Naive thymus-derived CD4-positive, alpha-beta T cell (primary cell): ENCODE measurements around the gene GOLGA3. TPM values are rescaled to one million over a fixed set of nuclear protein-coding genes. Genes with fewer than 3 reads are reported as not detected.

ENCODE experiments used
- ATAC-seq: fragments of 150-1000 bp; cut with Tn5 transposase; 2 replicates; pipeline ENCODE4 v1.10.0; 2021; ENCODE audit warnings: mild to moderate bottlenecking, moderate library complexity
- CTCF ChIA-PET: fragments of 350-600 bp; sonication (Branson Sonifier 250); formaldehyde crosslinking; loops from one replicate; lab custom pipeline; 2021; ENCODE audit warnings: antibody characterized with exemption; lab: Charles Lee
- POLR2A ChIA-PET: fragments of 350-600 bp; sonication (Branson Sonifier 250); formaldehyde crosslinking; loops from one replicate; lab custom pipeline; 2021; ENCODE audit warnings: antibody characterized with exemption, inconsistent platforms; lab: Charles Lee
- DNase-seq, 9 donors: peaks; one replicate each; pipeline versions ENCODE4 v3.0.0 to v3.0.0-alpha.2; 2020 to 2022; ENCODE audit warnings: mixed read lengths in 1 of 9
- H3K27ac ChIP-seq: one replicate; pipeline ENCODE4 v1.7.0; 2013; ENCODE audit warnings: mild to moderate bottlenecking, low read depth, low read length, moderate library complexity
- H3K27me3 ChIP-seq, 2 donors: one replicate each; pipeline ENCODE4 v1.7.0; 2013; ENCODE audit warnings: low read length in 2 of 2, mild to moderate bottlenecking in 2 of 2, moderate library complexity in 2 of 2; ENCODE audit not compliant: control insufficient read depth in 2 of 2, insufficient read depth in 2 of 2
- H3K36me3 ChIP-seq, 3 experiments: 1 replicate in 2 of 3; 2 replicates in 1 of 3; pipeline ENCODE4 v1.7.0; 2013; ENCODE audit warnings: low read length in 3 of 3, mild to moderate bottlenecking in 3 of 3, moderate library complexity in 1 of 3; ENCODE audit not compliant: insufficient read depth in 3 of 3, control insufficient read depth in 2 of 3
- H3K4me1 ChIP-seq, 2 donors: one replicate each; pipeline ENCODE4 v1.7.0; 2013; ENCODE audit warnings: low read length in 2 of 2, mild to moderate bottlenecking in 2 of 2, moderate library complexity in 1 of 2; ENCODE audit not compliant: control insufficient read depth in 2 of 2, insufficient read depth in 2 of 2
- H3K4me3 ChIP-seq: 2 replicates; pipeline ENCODE4 v1.7.0; 2013; ENCODE audit warnings: mild to moderate bottlenecking, low read length
- H3K9me3 ChIP-seq, 3 experiments: 1 replicate in 2 of 3; 2 replicates in 1 of 3; pipeline ENCODE4 v1.7.0; 2013; ENCODE audit warnings: low read length in 3 of 3; ENCODE audit not compliant: control insufficient read depth in 2 of 3
- H3K27ac Mint-ChIP-seq, 9 donors: one replicate each; pipeline ENCODE4 v1.8.0; 2020 to 2022; ENCODE audit warnings: mixed read lengths in 9 of 9, mild to moderate bottlenecking in 8 of 9, moderate library complexity in 5 of 9, inconsistent platforms in 2 of 9
- H3K27me3 Mint-ChIP-seq, 5 donors: one replicate each; pipeline ENCODE4 v1.8.0; 2021 to 2022; ENCODE audit warnings: mixed read lengths in 5 of 5, mild to moderate bottlenecking in 1 of 5
- H3K36me3 Mint-ChIP-seq, 5 donors: one replicate each; pipeline ENCODE4 v1.8.0; 2020 to 2022; ENCODE audit warnings: mixed read lengths in 5 of 5, mild to moderate bottlenecking in 3 of 5, inconsistent platforms in 1 of 5
- H3K4me1 Mint-ChIP-seq, 7 donors: one replicate each; pipeline ENCODE4 v1.8.0; 2020 to 2022; ENCODE audit warnings: mixed read lengths in 7 of 7, mild to moderate bottlenecking in 3 of 7, inconsistent platforms in 1 of 7
- H3K4me3 Mint-ChIP-seq, 10 donors: one replicate each; pipeline ENCODE4 v1.8.0; 2020 to 2022; ENCODE audit warnings: mild to moderate bottlenecking in 10 of 10, mixed read lengths in 10 of 10, moderate library complexity in 6 of 10, inconsistent platforms in 2 of 10
- H3K9me3 Mint-ChIP-seq, 11 donors: one replicate each; pipeline ENCODE4 v1.8.0; 2020 to 2022; ENCODE audit warnings: mixed read lengths in 11 of 11, mild to moderate bottlenecking in 4 of 11, inconsistent platforms in 1 of 11, moderate library complexity in 1 of 11
- intact Hi-C, 2 donors: fragments of 100-400 bp; cut with micrococcal nuclease; formaldehyde crosslinking; loops; one replicate each; pipeline ENCODE4 v1.15.1; 2023
- polyA plus RNA-seq, 2 donors: library from polyadenylated mRNA; unstranded; fragments of 300-500 nt; fragmentation: Illumina TruSeq; gene quantifications; one replicate each; pipeline ENCODE4 v1.2.3, GENCODE V29; 2021
- total RNA-seq, 6 experiments: library from RNA in 5 of 6; stranded (reverse) in 5 of 6; gene quantifications; 1 replicate in 5 of 6; 2 replicates in 1 of 6; pipeline ENCODE4 v1.2.3 and lab custom pipeline; 2021 to 2026

GOLGA3 gene
- total and polyA plus RNA-seq, 7 experiments from 2014 or later = 11.7 to 65.7 (median 52.1) TPM

DNA sequence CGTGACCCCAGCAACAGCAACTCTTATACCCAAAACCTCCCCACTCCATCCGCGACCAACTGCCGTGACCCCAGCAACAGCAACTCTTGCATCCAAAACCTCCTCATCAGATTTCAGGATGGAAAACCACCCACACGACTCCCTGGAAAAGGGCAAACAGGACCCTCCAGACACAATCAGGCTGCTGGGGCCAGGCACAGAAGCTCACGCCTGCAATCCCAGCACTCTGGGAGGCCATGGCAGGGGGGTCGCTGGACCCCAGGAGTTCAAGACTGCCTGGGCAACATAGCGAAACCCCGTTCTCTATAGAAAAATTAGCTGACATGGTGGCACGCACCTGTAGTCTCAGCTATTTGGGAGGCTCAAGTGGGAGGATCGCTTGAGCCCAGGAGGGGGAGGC lies 98.3 kb downstream of the GOLGA3 start:
- CTCF ChIA-PET = no interaction called here
- Histone ChIP-seq H3K27ac (no peak overlapping the region), H3K36me3 (peaks cover 15 to 94% (median 36%) of the 10 kb centered on the region in 3 experiments)

DNA sequence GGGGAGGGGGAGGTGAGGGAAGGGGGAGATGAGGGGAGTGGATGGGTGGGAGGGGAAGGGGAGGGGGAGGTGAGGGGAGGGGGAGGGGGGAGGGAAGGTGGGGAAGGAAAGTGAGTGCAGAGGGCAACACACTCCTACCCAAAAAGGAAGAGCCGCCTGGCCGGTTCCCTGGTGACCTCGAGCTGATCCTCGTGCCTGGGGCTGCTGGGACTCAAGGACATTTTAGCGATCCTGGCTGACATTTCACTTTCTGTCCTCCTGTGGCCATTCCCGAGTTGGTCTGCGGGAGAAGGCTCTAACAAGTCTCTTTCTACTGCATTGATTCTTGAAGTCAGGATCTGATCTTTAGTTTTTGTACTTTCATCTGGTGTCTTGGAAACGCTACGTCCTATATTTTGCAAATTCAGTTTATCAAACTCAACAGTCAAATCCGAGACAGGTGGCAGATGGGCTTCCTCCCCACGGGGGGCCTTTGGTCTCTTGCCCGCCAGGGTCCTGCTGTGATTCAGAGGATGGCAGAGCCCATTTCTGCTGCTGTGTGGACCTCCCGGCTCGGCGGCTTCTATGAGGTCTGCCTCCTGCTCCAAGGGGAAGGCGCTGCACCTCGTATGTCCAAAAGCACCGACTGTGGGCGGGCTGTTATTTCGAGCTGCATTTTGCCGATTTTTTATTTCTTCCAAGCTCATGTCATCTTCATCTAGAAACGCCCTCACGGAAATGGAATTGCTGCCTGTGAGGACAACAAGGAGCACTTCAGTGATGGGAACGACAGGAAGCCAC lies 98.9 kb downstream of the GOLGA3 start:
- Mint-ChIP-seq H3K27ac (peak overlapping the region in 3 of 9 donors; percentile 9 to 51 (median 23)), H3K4me1 (peaks cover 0 to 15% (median 5%) of the 10 kb centered on the region in 7 donors)

More for the DNA sequence above, 98.3 kb downstream of the GOLGA3 start:
- no peak for ATAC-seq
- DNase-seq = no peak
- H3K9me3 ChIP-seq = no peaks in the 10 kb centered on the region
- no peak overlapping the region for H3K4me3 Mint-ChIP-seq
- no peaks in the 10 kb centered on the region for H3K27me3 ChIP-seq
- peaks cover 21 to 74% (median 54%) of the 10 kb centered on the region in 5 donors for H3K36me3 Mint-ChIP-seq
- POLR2A ChIA-PET = interaction anchor here (0.6 kb wide), 1 partner anchor 53 kb away, joined by 3 read pairs; no protein-coding TSS in a partner anchor
- H3K4me1 Mint-ChIP-seq = peaks cover 0 to 15% (median 5%) of the 10 kb centered on the region in 7 donors
- no peak overlapping the region for H3K4me3 ChIP-seq
- no peaks in the 10 kb centered on the region for H3K4me1 ChIP-seq
- H3K9me3 Mint-ChIP-seq = peaks cover 0 to 3% (median 0%) of the 10 kb centered on the region in 11 donors
- peak overlapping the region in 2 of 9 donors; percentile 9 to 19 for H3K27ac Mint-ChIP-seq
- H3K27me3 Mint-ChIP-seq = no peaks in the 10 kb centered on the region
- intact Hi-C loops = no loop called here

DNA sequence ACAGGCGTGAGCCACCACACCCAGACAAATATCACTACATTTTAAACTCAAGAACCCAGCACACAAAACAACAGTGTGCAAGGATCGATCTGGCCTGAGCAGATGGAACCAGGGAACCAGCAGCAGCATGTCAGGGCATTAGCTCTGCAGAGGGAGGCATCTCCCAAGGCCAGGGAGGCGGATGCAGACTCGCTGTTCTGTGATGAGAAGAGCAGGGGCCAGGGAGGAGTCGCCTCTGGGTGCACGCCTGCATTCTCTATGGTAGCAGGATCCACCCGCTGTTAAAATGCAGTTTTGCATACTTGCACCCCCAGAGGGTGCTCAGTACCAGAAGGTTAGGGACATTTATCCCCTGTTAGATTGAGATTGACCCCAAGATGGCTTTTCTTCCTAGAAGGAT lies 100.2 kb downstream of the GOLGA3 start:
- no peaks in the 10 kb centered on the region for H3K27me3 ChIP-seq
- POLR2A ChIA-PET = no interaction called here
- CTCF ChIA-PET = no interaction called here
- Mint-ChIP-seq H3K9me3 (peaks cover 0 to 3% (median 0%) of the 10 kb centered on the region in 11 donors), H3K27ac (peak overlapping the region in 4 of 9 donors; percentile 13 to 52 (median 39)), H3K36me3 (peaks cover 16 to 71% (median 52%) of the 10 kb centered on the region in 5 donors), H3K4me3 (peak overlapping the region in 1 of 10 donors; percentile 10), H3K4me1 (peaks cover 0 to 15% (median 5%) of the 10 kb centered on the region in 7 donors), H3K27me3 (no peaks in the 10 kb centered on the region)
- no peaks in the 10 kb centered on the region for H3K4me1 ChIP-seq
- DNase-seq (no peak), ATAC-seq (no peak)
- no peaks in the 10 kb centered on the region for H3K9me3 ChIP-seq
- no peak overlapping the region for H3K4me3 ChIP-seq
- intact Hi-C loops = no loop called here
- no peak overlapping the region for H3K27ac ChIP-seq
- H3K36me3 ChIP-seq = peaks cover 13 to 94% (median 43%) of the 10 kb centered on the region in 3 experiments

More for the DNA sequence above, 98.9 kb downstream of the GOLGA3 start:
- Histone ChIP-seq H3K4me1 (no peaks in the 10 kb centered on the region), H3K27ac (no peak overlapping the region), H3K4me3 (no peak overlapping the region), H3K36me3 (peaks cover 18 to 94% (median 42%) of the 10 kb centered on the region in 3 experiments), H3K9me3 (no peaks in the 10 kb centered on the region), H3K27me3 (no peaks in the 10 kb centered on the region)
- H3K4me3 Mint-ChIP-seq = no peak overlapping the region
- ChIA-PET POLR2A (interaction anchor here (0.6 kb wide), 1 partner anchor 54 kb away, joined by 3 read pairs; no protein-coding TSS in a partner anchor), CTCF (no interaction called here)
- DNase-seq = no peak
- H3K9me3 Mint-ChIP-seq = peaks cover 0 to 3% (median 0%) of the 10 kb centered on the region in 11 donors
- intact Hi-C loops = no loop called here
- no peaks in the 10 kb centered on the region for H3K27me3 Mint-ChIP-seq
- no peak for ATAC-seq
- peaks cover 19 to 76% (median 54%) of the 10 kb centered on the region in 5 donors for H3K36me3 Mint-ChIP-seq

DNA sequence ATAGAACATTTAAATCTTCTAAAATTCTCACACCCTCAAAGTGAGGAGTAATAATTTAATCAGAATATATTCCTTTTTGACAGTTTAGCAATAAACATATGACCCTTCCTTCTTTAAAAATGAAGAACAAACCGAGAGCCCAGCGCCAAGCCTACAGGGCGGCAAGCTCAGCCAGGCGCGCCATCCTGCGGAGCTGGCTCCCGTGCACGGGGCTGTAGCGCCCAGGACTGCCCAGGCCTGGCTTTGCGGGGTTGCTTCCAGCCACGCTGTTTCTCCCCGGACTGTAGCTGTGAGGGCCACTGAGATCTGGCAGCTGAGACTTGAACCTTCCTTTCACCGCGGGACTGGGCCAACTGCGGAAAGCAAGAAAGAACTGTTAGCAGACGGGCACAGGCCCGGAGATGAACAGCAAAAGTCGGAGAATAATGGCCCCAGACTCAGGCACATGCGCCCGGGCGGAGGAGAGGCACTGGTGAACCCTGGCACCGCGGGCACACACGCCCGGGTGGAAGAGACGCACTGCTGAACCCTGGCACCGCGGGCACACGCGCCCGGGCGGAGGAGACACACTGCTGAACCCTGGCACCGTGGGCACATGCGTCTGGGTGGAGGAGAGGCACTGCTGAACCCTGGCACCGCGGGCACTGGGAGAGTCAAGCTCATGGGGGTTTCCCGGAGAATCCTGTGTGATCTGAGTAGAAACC lies 101.4 kb downstream of the GOLGA3 start:
- Histone ChIP-seq H3K4me3 (no peak overlapping the region), H3K27me3 (no peaks in the 10 kb centered on the region), H3K9me3 (no peaks in the 10 kb centered on the region), H3K36me3 (peaks cover 6 to 94% (median 38%) of the 10 kb centered on the region in 3 experiments), H3K27ac (no peak overlapping the region), H3K4me1 (no peaks in the 10 kb centered on the region)
- ChIA-PET CTCF (no interaction called here), POLR2A (no interaction called here)
- Mint-ChIP-seq H3K4me3 (no peak overlapping the region), H3K9me3 (peaks cover 0 to 3% (median 0%) of the 10 kb centered on the region in 11 donors), H3K4me1 (peaks cover 0 to 15% (median 5%) of the 10 kb centered on the region in 7 donors), H3K27me3 (no peaks in the 10 kb centered on the region), H3K27ac (no peak overlapping the region), H3K36me3 (peaks cover 4 to 65% (median 42%) of the 10 kb centered on the region in 5 donors)
- ATAC-seq (no peak), DNase-seq (no peak)
- intact Hi-C loops = no loop called here

DNA sequence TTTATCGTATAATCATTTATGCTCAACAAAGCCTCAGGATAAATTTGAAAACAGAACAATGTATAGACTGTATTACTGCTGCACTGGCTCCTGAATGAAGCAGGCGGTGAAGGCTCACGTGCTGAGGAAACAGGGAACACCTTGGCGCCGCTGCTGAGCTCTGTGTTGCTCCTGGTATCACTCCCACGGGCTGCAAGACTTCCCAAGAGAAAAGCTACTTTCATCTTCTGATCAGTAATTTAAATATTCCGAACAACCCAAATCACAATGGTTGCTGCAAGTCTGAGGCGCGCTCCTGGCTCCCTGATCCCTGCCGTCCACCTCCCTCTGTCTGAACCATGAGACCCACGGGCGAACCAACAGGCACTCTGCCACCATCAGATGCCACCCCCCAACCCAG lies 102.3 kb downstream of the GOLGA3 start:
- H3K4me3 ChIP-seq = no peak overlapping the region
- H3K9me3 ChIP-seq = no peaks in the 10 kb centered on the region
- H3K27me3 Mint-ChIP-seq = no peaks in the 10 kb centered on the region
- ATAC-seq (no peak), DNase-seq (no peak)
- H3K4me1 Mint-ChIP-seq = peaks cover 0 to 11% (median 5%) of the 10 kb centered on the region in 7 donors
- no peaks in the 10 kb centered on the region for H3K4me1 ChIP-seq
- H3K27me3 ChIP-seq = no peaks in the 10 kb centered on the region
- intact Hi-C loops = no loop called here
- peaks cover 0 to 57% (median 35%) of the 10 kb centered on the region in 5 donors for H3K36me3 Mint-ChIP-seq
- ChIA-PET POLR2A (no interaction called here), CTCF (no interaction called here)
- H3K27ac Mint-ChIP-seq = peak overlapping the region in 1 of 9 donors; percentile 49
- no peak overlapping the region for H3K4me3 Mint-ChIP-seq
- peaks cover 6 to 92% (median 35%) of the 10 kb centered on the region in 3 experiments for H3K36me3 ChIP-seq
- no peaks in the 10 kb centered on the region for H3K9me3 Mint-ChIP-seq
- no peak overlapping the region for H3K27ac ChIP-seq

DNA sequence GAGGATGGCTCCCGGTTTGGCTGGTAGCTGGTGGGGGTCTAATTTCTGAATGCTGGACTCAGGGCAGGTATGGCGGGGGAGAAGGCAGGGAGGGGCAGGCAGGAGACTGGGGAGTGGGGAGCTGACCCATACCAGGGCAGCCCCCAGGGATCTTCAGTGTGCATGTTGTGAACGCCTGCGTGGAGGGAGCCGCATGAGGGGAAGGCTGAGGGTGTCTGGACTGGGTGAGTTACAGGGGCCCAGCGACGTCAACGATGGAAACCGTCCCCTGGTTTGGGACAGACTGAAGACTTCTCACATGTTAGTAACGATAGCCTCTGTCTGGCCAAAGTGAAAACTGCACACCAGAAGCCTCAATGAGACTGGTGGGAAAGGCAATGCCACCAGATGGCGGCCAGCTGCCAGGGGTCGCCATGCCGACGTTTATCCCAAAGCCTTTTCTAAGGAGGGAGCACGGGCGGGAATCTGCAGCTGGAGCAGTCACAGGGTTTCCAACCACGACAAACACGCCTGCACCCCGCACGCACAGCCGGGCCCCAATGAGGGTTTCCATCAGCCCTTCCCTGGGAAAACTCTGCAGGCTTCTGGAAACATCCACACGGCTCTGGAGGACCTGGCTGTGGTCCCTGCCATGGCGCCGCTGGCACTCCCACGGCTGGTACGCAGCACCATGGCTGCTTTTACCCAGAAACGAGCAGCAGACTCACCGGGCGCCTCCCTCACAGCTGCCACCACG lies 104.0 kb downstream of the GOLGA3 start:
- Mint-ChIP-seq H3K36me3 (peaks cover 0 to 62% (median 27%) of the 10 kb centered on the region in 5 donors), H3K4me1 (peaks cover 0 to 2% (median 2%) of the 10 kb centered on the region in 7 donors), H3K4me3 (no peak overlapping the region), H3K27ac (no peak overlapping the region), H3K9me3 (no peaks in the 10 kb centered on the region), H3K27me3 (no peaks in the 10 kb centered on the region)
- ChIA-PET POLR2A (no interaction called here), CTCF (no interaction called here)
- no peak for DNase-seq
- H3K4me1 ChIP-seq = no peaks in the 10 kb centered on the region
- H3K9me3 ChIP-seq = no peaks in the 10 kb centered on the region
- H3K36me3 ChIP-seq = peaks cover 6 to 92% (median 33%) of the 10 kb centered on the region in 3 experiments
- H3K4me3 ChIP-seq = no peak overlapping the region
- H3K27ac ChIP-seq = no peak overlapping the region
- ATAC-seq = no peak
- intact Hi-C loops = loop anchor here in 1 of 2 donors (5.0 kb wide), 1 partner anchor 37 kb away; the partner anchor contains the start of genes POLE and PXMP2
- H3K27me3 ChIP-seq = no peaks in the 10 kb centered on the region
